C4-2B (cell line): ENCODE data around the gene ADAT2.
"Not testable (repeated sequence)": the region's sequence is repeated elsewhere in the genome, so short reads cannot be mapped to it uniquely, and the experiment has no call there.

Experiments
- H3K27ac ChIP-seq: fragments of 450-650 bp; 2 replicates; pipeline ENCODE4 v1.5.1; 2017
- CTCF ChIP-seq: fragments of 450-650 bp; conservative IDR thresholded peaks from 2 replicates; pipeline ENCODE4 v1.5.1; 2017; ENCODE audit warnings: mild to moderate bottlenecking
- ZFX ChIP-seq: fragments of 450-650 bp; IDR thresholded peaks from 2 replicates; pipeline ENCODE4 v1.6.1; 2017

ADAT2 gene

DNA sequence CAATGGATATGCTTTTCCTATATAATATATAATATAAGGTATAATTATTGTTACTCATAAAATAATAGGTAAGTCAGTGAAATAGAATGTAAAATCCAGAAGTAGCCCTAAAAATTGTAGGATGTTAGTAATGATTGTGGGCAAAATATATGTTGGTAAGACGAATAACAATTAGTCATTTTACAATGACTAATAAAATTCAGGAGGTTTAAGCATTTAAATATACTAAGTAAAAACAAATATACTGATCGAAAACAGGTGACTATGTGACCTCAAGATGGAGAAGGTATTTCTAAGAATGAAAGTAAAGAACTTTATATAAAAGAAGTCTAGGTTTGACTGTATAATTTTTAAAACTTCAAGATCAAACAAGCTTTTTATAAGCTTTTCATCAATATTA is 32.1 kb upstream of the ADAT2 start:
- H3K27ac ChIP-seq: no peak overlapping the region
- no peak for TF ChIP-seq ZFX

DNA sequence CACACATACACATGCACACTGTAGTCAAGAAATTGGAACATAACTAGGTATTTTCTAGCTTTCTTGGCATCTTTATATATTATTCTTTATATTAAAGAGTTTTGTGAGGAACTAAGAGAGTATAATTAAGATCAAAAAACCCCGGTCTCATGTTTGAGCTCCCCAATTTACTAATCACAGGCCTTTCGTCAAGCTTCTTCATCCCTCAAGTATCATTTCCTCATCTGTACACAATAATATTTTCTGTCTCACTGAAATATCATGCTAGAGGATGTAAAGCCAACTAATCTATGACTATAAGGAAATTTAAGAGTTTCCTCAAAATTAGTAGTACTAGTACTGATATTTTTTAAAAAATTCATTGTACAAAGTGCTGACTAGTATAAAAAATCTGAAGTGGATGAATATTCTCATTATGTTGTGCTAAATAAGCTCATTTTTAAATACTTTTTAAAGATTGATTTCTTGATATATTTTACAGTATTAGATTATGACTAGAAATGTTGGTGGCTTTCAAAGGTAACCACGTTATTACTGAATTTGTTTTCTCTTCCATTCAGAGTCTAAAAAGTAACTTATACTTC is 28.1 kb upstream of the ADAT2 start:
- no peak for TF ChIP-seq CTCF
- no peak overlapping the region for H3K27ac ChIP-seq

DNA sequence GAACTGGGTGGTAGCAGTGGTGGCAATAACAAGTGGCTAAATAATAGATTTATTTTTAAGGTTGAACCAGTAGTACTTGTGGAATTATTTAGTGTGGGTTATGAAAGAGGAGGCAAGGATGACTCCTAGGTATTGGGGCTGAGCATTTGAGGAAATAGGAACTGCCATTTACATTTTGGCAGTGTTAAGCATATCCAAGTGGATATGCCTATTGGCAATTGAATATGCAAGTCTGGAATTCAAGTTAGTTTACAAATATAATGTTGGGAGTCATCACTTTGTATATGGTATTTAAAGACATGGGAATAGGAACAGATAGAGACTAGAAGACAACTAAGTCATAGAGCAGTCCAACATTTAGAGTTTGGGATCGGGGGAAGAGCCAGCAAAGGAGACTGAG is 26.1 kb upstream of the ADAT2 start:
- TF ChIP-seq ZFX (no peak), CTCF (no peak)
- no peak overlapping the region for H3K27ac ChIP-seq

DNA sequence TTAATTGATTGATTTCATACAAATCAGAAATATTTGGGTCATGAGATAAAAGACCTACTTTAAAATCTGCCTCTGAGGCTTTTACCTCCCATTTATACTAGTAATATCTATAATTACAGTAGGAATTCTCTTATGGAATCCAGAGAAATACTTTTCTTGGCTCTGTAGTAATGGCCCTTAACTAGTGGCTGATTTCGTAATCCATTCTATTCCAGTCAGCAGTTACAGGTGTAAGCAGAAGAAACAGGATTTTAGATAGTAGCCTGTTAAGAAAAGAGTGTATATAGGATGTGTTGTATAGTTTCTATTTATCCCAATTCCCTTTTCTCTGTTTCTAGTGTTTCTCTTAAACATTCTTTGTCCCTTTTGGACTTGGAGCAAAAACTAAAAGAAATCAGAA is 21.3 kb upstream of the ADAT2 start:
- TF ChIP-seq ZFX: no peak
- no peak for TF ChIP-seq CTCF

DNA sequence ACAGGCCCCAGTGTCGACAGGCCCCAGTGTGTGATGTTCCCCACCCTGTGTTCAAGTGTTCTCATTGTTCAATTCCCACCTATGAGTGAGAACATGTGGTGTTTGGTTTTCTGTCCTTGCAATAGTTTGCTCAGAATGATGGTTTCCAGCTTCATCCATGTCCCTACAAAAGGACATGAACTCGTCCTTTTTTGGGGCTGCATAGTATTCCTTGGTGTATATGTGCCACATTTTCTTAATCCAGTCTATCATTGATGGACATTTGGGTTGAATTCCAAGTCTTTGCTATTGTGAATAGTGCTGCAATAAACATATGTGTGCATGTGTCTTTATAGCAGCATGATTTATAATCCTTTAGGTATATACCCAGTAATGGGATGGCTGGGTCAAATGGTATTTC is 18.3 kb upstream of the ADAT2 start:
- H3K27ac ChIP-seq: not testable (repeated sequence)

More for the DNA sequence above, 21.3 kb upstream of the ADAT2 start:
- no peak overlapping the region for H3K27ac ChIP-seq

GRCh38 chr6:143468026-143468425 is 17.5 kb upstream of the ADAT2 start:
- TF ChIP-seq ZFX (no peak), CTCF (no peak)
- no peak overlapping the region for H3K27ac ChIP-seq

DNA sequence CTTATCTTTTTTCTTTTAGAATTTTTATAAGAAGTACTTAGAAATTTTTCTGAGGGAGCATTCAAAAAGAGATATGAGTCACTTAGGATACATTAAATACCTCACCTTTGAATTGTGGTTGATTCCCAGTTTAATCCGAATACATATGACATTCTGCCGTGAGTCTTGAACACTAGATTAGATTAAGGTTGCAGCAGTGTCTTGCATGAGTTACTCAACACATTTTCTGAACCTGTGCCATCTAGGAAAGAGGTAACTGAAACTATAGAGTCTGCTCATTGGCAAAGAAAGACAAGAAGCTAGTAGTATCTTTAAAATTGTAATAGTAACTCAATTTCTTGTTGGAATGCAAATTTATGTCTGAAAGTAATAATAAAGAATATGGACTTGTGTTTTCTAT is 15.1 kb upstream of the ADAT2 start:
- no peak overlapping the region for H3K27ac ChIP-seq
- TF ChIP-seq ZFX (no peak), CTCF (no peak)

GRCh38 chr6:143457563-143458359 is 7.3 kb upstream of the ADAT2 start:
- no peak overlapping the region for H3K27ac ChIP-seq
- TF ChIP-seq CTCF: no peak
- TF ChIP-seq ZFX: no peak
